NCI-H1436 treated with DMSO at 0.1 percent for 48 hours (cell line): ENCODE measurements around the gene CMC4.

Experiments used
- DNase-seq: peaks from one replicate; lab custom pipeline; 2025; lab: John Stamatoyannopoulos, UW

CMC4 gene, protein sequence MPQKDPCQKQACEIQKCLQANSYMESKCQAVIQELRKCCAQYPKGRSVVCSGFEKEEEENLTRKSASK

DNA sequence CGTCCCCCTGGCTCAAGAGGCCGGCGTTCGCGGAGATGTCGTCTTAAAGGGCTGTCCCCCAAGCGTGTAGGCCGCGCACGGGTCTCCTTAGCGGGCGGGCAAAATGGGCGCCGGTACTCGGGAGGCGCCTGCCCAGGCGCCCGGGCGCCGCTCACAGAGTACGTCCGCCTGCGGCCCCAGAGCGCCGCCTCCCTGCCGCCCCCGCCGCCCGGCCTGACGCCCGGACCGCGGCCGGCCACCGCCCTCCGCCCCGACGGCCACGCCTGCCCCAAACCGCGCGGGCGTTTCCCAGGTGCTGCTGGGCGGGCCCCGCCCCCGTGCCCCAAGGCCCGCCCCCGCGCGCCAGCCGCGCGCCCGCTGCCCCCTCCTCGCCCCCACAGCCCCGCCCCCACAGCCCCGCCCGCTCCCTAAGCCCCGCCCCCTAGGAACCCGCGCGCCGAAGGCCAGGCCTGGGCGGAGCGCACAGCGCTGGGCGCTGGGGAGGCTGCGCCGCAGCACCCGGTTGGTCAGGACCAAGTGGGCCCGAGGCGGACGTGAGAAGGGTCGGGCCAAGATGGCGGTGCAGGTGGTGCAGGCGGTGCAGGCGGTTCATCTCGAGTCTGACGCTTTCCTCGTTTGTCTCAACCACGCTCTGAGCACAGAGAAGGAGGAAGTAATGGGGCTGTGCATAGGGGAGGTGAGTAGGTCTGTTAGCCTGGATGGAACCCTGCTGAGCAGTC, at the start of gene CMC4, which contains the start of the genes BRCC3 and MTCP1:
TSS of gene CMC4 (minus strand) at position 162 of the 719 bp plus-strand sequence. CDS start 7,113 bp downstream, outside the sequence.
TSS of gene BRCC3 (plus strand) at position 534 of the 719 bp plus-strand sequence. CDS start at position 554, 20 bp downstream.
TSS of gene MTCP1 (minus strand) at position 162 of the 719 bp plus-strand sequence. CDS start 5,126 bp downstream, outside the sequence.
- peak; percentile 11 for DNase-seq

DNA sequence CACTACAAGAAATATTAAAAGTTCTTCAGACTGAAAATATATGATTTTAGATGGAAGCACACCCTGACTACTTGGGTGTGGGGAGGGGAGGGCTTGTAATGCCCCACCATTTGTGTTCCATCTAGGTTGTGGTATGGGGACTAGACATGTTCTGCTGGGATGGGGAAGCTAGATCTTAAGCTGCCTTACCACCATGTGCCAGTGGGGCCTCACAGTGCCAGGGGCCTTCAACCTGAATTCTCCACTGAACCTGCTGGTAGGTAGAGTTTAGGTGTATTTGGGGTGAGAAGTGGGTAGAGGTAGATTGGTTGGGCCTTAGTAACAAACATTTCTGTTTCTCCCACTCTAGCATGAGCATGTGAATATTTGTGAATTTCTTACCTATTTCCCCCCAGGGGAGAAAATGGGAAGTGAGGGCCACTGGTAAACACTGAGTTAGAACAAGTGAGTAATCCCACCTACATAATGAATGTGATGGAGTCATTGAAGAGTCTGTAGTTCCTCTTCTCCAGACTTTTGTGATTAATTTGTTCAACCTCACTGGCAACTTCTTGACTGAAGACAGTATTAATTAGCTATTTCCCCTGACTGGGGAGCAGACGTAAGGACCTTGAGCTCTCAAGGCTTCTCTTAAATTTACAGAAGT, 44.4 kb upstream of the CMC4 start:
- no peak for DNase-seq

DNA sequence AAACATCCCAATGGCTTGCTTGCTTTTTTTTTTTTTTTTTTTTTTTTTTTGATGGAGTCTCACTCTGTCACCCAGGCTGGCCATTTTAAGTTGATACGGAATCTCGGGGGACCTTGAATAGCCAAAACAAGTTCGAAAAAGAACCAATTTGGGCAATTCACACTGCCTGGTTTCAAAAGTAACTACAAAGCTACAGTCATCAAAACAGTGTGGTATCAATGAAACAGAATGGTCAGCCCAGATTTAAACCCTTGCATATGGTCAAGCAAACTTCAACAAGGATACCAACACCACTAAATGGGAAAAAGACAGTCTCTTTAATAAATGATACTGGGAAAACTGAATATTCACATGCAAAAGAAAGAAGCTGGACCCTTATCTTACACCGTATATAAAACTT, 42.2 kb upstream of the CMC4 start:
- no peak for DNase-seq

DNA sequence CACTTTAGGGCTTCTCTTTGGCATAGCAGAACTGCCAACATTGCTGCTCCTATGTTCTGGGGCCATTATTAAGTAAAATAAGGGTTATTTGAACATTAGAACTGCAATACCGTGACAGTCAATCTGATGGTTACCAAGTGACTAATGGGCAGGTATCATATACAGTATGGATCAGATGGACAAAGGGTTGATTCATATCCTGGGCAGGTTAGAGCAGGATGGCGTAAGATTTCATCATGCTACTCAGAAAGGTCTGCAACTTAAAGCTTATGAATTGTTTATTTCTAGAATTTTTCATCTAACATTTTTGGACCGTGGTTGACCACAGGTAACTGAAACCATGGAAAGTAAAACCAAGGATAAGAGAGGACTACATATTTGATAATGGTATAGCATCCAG, 41.2 kb upstream of the CMC4 start:
- DNase-seq = no peak

DNA sequence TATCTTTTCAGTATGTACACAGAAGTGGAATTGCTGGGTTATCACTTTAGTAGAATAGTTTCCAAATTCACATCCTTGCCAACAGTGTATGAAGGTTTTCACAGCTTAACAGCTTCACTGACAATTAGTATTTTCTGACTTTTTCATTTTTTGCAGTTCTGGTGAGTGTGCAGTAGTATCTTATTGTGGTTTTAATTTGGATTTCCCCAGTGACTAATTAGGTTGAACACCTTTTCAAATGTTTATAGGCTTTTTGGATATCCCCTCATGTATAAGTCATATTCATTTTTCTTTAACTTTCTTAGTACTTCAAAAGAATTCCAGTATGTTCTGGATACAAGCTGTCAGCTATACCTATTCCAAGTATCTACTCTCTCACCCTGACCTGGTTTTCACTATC, 37.5 kb upstream of the CMC4 start:
- no peak for DNase-seq

DNA sequence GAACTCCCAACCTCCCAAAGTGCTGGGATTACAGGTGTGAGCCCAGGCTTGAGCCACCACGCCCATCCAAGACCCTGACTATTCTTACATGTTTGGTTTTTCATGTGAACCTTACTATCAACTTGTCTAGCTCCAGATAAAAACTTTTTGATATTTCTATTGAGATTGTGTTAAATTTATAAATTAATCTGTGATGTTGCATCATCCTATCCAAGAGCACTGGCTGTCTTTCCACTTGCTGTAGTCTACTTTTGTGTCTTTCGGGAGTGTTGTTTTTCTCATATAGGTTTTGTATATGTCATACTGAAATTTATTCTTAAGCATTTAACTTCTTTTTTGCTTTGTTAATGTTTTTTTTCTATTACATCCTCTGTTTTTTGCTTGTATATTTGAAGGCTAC, 35.0 kb upstream of the CMC4 start:
- no peak for DNase-seq

DNA sequence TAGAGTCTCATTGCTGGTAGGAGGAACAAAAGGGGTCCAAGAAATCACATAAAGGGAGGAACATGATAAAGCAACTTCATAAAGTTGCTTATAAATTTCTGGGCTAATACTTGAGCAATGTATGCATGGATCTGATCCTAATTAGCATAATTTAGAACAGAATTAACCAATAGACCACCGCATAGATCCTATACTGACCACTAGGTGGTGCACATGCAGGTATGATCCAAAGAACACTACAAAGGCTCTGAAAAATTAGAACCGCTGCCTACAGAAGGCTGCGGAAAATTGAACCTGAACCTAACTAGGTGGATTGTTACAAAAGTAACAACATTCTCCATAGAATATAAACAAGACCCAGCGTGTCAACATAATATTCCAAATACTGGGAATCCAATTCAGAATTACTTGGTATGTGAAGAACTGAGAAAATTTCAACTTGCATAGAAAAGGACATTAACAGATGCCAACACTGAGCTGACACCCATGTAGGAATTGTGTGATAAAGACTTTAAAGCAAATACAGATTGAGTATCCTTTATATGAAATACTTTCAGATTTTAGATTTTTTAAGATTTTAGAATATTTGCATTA, 23.6 kb upstream of the CMC4 start:
- DNase-seq = no peak

DNA sequence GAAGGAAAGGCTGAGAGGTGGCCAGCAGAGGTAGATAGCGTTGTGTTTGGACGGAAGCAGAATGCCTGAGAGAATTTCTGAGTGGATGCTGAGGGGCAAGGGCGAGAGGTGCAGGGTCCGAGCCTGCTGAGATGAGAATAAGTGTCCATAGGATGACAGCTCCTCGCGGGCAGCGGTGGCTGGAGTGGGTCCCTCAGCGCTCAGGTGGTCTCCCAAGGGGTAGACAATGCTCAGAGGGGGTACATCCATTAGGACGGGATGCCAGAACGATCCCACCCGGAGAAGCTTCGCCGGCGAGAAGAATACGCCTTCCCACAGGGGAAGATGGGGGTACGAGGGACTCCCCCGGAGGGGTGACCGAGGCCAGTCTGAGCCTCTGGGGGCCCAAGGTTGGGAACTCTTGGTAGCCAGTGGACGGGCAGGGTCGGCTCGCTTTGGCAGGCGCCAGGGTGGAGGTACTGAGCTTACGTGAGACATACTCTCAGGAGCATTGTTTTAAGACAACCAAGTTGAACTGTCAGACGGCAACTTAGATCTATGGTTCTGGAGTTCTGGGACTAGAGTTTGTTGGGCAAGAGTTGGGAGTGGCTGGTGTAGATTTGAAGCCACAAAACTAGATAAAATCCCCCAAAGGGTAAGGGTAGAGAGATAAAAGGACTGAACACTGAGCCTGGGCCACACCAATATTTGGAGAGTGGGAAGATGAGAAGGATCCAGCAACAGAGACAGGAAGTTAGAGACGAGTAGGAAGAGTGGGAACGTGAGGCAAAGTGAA, 16.2 kb upstream of the CMC4 start:
- no peak for DNase-seq

DNA sequence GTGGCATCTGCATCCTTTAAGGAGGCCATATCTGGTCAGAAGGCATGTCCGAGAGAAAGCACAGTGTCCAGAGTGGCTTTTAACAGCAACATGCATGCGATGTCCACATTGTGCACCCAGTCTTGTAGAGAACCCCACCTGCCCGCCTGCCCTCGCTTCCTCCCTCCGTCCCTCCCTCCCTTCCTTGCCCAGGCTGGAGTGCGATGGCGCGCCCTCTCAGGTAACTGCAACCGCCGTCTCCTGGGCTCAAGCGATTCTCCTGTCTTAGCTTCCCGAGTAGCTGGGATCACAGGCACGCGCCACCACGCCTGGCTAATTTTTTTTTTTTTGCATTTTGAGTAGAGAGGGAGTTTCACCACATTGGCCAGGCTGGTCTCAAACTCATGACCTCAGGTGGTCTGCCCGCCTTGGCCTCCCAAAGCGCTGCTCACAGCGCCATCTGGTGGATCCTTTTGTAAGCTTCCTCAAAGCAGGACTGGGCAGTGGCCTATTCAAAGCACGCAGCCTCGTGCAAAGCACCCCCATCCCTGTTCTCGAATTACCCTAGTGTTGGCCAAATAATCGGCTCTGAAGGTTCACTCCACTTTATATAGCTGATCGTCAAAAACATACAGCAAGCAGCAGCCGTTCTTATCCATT, 15.4 kb upstream of the CMC4 start:
- DNase-seq = no peak

DNA sequence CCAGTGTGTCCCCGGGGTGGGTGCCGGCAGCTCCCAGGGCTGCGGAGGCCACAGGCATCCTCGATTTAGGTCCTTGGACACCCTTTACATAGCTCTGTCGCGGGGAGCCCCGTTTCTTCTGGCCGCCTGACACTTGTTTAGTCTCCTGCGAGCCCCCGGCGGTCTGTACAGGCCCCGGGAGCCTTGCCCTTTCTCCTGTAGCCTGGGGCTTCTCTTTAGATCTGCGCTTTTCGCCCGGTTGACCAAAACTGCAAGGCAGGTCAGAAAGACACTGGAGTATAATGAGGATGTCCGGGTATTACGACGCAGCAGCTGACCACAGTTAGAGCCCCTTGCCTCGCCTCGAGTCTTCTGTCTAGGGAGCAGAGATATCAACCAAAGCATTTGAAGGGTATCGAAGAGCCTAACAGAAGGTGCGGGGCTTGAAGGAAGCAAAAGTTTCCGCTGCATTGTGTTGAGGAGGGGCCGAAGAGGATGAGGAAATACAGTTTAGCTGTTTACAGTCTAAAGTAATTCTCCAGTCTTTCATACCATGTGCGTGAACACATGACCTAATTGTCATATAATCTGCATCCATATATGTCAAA, 851 bp upstream of the CMC4 start:
- DNase-seq = no peak

DNA sequence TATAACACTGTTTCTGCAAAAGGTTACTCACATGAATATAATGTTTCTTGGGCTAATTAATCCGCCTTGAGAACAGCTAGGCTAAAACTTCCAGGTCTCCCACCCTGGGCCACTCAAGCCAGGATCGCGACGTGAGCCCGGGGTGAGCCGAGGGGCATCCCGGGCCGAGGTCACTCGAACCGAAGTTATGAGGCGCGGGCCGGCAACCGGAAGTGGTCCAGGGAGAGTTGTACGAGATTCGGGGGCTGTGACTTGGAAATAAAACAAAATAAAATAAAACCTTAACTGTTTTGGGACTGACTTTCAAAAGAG, 317 bp downstream of the CMC4 start:
- no peak for DNase-seq

DNA sequence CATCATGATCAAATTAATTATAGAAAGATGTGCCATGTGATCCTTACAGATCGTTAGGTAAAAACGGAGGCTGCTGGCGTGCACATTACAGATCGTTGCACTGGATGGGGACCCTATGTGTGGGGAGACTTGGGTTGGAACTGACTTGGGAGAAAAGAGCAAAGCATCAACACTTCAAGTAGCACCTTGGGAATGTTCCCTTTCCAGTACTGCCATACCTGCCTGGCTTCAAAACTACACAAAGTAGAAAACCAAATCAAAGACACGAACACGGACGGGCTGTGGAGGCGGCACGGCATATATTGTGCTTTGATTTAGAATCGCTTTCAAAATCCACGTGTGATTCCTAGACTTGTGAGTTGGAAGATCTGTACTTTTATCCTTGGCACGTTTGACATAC, 898 bp downstream of the CMC4 start:
- no peak for DNase-seq

DNA sequence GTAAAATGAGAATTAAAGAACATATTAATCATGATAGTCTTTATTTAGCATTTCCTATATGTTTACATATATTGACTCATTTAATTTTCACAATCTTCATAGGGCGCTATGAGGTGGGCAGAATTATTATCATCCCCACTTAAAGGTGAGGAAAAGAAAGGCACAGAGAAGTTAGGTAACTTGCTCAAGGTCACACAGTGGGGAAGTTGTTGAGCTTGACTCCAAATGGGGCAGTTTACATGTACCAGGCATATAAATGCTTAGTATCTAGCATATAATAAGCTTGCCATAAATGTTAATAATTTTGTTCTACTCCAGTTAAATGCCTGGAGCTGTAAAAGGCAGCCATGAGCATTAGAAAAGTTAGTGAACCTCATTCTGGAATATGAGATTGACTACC, 1.5 kb downstream of the CMC4 start:
- DNase-seq = no peak

DNA sequence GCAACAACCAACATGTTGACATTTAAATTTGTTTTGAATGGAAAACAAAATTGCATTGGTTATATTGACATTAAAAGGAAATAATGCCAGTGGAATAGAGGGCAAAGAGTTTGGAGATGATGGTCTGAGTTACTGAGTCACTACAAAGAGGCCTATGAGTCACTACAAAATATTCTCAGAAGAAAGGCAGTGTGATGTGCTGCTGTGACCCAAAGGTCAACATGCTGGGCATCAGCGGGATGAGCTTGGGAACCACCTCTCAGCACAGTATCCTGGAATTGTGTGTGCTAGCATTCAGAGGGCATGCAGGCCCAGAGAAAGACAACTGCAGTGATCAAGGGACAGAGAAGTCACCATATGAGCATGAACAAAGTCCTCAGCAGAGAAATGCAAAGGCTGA, 2.8 kb downstream of the CMC4 start:
- no peak for DNase-seq

DNA sequence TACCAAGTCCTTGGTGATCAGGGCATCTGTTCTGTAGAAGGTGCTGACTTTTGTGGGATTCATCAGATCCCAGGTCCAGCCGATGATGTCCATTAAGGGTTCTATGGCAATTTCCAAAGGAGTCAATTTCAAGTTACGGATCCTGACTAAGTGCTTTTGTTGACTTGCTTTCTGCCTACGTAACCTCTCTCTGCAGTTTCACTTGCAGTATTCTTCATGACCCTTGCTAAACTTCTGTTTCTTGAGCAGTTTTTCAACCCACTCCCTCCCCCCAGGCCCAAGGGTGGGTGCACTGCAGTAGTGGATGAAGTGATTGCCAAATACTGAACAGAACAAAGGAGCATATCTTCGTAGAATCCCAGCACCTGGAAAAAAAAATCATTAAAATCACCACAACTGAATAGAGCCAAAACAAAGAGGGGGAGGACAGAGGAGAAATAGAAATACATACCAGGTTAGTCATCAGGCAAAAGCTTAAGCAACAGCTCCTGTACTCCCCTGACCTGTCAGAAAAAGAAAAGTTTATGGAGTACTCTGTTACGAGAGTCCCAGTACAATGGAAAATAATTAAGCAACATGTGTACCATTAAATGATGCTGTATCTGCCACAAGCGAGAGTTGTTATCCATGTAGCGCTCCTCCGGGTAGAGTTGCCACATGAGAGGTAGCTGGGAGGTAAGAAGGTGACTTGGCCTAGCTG, 5.8 kb downstream of the CMC4 start:
- no peak for DNase-seq

DNA sequence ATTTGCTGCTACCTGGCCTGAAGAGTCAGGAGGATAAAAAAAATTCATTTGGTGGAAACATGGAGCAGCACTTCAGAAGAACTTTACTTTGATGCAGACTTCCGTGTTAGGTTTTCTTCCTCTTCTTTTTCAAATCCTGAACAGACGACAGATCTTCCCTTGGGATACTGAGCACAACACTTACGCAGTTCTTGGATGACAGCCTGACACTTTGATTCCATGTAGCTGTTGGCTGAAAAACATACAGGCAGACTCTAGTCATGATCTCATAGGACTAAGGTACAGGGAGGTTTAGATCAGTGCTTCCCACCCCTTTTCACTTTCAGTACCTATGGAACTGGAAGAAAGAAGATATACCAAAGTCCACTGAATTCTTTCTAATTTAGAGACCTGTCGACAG, 9.2 kb downstream of the CMC4 start:
- DNase-seq = no peak

DNA sequence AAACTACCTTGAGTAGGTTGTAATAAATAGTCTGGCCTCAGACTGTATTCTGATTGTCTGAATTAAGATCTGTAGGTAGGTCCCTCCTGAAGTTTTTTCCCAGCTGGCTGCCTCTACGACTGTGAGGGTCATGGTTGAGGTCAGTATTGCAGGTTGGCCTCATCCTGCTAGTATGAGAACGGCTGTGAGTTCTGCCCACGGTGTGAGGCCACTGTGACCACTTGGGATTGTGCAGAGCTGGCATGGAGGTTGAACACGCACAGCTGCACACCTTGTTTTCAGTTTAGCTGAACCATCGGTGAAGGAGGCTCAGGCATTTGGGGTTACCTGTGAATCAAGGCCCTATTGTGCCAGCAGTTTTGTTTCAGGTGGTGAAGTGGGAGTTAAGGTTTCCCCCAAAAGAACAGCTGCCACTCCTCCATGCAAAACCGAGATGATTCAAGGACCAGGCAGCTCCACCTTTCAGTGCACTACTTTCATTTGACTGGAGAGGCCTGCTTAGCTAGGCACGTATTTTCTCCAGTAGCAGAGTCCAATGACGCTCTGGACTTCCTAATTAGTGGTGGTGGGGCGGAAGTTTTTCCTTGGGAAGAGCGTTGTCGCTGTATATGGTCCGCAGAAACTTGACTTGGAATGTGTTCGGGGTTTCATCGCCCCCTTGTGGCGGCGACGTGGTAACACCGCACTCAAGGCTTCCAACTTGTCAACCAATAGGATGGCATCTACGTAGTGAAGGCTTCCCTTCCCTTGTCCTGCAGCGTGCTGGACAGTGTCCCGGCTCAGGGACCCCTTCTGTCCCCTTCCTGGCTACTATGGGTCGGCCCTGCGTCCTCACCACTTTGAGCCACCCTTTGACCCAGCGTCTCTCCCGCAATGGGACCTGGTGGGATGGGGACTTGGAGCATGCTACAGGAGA, 13.8 kb downstream of the CMC4 start:
- DNase-seq = peak; percentile 7

DNA sequence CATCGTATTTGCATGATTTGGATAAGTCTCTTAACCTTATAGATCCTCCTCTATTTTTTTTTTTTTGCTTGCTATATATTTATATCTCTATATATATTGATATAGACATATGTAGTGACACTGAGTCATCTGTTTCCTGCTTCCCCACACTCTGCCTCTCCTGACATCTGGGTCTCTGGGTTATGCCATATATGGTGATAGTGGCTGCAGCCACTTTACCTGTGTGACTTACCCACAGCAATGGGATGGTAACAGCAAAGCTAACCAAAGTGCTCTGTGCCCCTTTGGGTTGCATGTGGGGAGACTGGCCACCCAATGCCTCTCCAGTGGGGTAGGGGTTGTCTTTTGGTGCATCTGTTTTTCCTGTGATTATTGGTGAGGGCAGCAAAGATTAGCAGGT, 14.5 kb downstream of the CMC4 start:
- no peak for DNase-seq

DNA sequence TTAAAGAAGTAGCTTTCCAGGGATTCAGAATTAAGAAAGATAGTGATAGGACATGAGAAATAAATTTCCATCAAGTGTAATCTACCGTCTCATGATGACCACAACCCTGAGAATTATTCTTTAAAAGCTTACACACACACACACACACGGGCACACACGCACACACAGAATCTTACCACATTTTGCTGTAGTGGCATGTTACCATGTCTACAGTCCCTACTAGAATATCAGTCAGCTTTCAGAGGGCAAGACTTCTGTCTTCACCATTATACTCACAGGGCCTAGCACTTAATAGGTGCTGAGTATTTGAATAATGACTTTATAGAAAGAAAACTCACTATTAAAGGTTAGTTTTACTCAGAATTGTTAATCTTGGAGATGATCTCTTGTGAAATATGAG, 15.4 kb downstream of the CMC4 start:
- no peak for DNase-seq

DNA sequence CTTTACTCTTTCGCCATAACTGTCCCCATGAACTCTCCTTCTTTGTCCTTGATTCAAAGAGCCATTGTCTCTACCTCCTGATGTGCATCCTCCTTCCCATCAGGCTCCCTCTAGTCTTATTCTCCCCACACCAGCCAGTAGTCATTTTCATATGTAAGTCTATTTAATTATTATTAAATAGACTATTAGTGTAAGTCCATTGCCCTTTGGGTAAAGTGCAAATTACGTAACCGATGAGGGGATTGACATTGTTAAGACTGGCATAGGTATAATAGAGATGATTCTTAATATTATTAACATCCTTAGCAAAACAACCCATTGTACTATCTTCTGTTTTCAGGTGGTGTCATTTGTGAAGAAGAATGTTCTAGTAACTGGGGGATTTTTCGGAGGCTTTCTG, 16.7 kb downstream of the CMC4 start:
- DNase-seq = no peak
